Mesendoderm (in vitro differentiated cells): ENCODE data around the gene HNRNPU.

ENCODE experiments used
- DNase-seq: peaks from one replicate; pipeline ENCODE4 v3.0.0; 2013
- H2AK5ac ChIP-seq: 2 replicates; pipeline ENCODE4 v1.6.1; 2013; ENCODE audit warnings: low read length, inconsistent platforms
- H2BK120ac ChIP-seq: 2 replicates; pipeline ENCODE4 v1.6.1; 2013; ENCODE audit warnings: low read depth, mild to moderate bottlenecking, low read length, moderate library complexity, mixed read lengths
- H2BK15ac ChIP-seq: replicated peaks from 2 replicates; pipeline ENCODE4 v1.6.1; 2013; ENCODE audit warnings: low read depth, mild to moderate bottlenecking, moderate library complexity
- H2BK5ac ChIP-seq: 2 replicates; pipeline ENCODE4 v1.6.1; 2013; ENCODE audit warnings: low read length, inconsistent platforms
- H3K18ac ChIP-seq: 2 replicates; pipeline ENCODE4 v1.6.1; 2013; ENCODE audit warnings: mild to moderate bottlenecking, low read length, mixed read lengths
- H3K23ac ChIP-seq: one replicate; pipeline ENCODE4 v1.6.1; 2013; ENCODE audit warnings: low read length
- H3K27ac ChIP-seq: 2 replicates; pipeline ENCODE4 v1.5.1; 2013; ENCODE audit warnings: low read depth, mild to moderate bottlenecking, inconsistent platforms, low read length, moderate library complexity
- H3K27me3 ChIP-seq: 2 replicates; pipeline ENCODE4 v1.6.1; 2013; ENCODE audit warnings: low read length, control low read depth, mild to moderate bottlenecking, inconsistent platforms; ENCODE audit not compliant: insufficient read depth, poor library complexity
- H3K36me3 ChIP-seq: 2 replicates; pipeline ENCODE4 v1.6.1; 2013; ENCODE audit warnings: low read length, inconsistent platforms; ENCODE audit not compliant: control insufficient read depth, insufficient read depth
- H3K4ac ChIP-seq: one replicate; pipeline ENCODE4 v1.6.1; 2013; ENCODE audit warnings: low read depth, mild to moderate bottlenecking, low read length, moderate library complexity
- H3K4me1 ChIP-seq: 2 replicates; pipeline ENCODE4 v1.6.1; 2013; ENCODE audit warnings: low read depth, low read length, inconsistent platforms; ENCODE audit not compliant: control insufficient read depth
- H3K4me2 ChIP-seq: 2 replicates; pipeline ENCODE4 v1.6.1; 2013; ENCODE audit warnings: low read length
- H3K4me3 ChIP-seq: 2 replicates; pipeline ENCODE4 v1.5.1; 2013; ENCODE audit warnings: mild to moderate bottlenecking, low read length
- H3K56ac ChIP-seq: one replicate; pipeline ENCODE4 v1.6.1; 2013; ENCODE audit warnings: low read length
- H3K79me1 ChIP-seq: 2 replicates; pipeline ENCODE4 v1.6.1; 2013; ENCODE audit warnings: low read length, inconsistent platforms
- H3K79me2 ChIP-seq: 2 replicates; pipeline ENCODE4 v1.6.1; 2013; ENCODE audit warnings: mild to moderate bottlenecking, low read length; ENCODE audit not compliant: control insufficient read depth, insufficient read depth
- H3K9ac ChIP-seq: 2 replicates; pipeline ENCODE4 v1.6.1; 2013; ENCODE audit warnings: low read length, inconsistent platforms
- H4K5ac ChIP-seq: one replicate; pipeline ENCODE4 v1.6.1; 2013; ENCODE audit warnings: low read length
- H4K8ac ChIP-seq: one replicate; pipeline ENCODE4 v1.6.1; 2013; ENCODE audit warnings: low read depth, mild to moderate bottlenecking, control low read depth, low read length, moderate library complexity
- WGBS: extraction: QIAGEN DNeasy Blood & Tissue Kit; methylation state at CpG from one replicate; pipeline ENCODE4 v1.1.7; 2013; ENCODE audit warnings: low lambda C conversion rate, missing lambda C conversion rate; ENCODE audit not compliant: insufficient coverage; ENCODE audit errors: extremely low coverage; 5-methylcytosine and 5-hydroxymethylcytosine counted together

HNRNPU gene

DNA sequence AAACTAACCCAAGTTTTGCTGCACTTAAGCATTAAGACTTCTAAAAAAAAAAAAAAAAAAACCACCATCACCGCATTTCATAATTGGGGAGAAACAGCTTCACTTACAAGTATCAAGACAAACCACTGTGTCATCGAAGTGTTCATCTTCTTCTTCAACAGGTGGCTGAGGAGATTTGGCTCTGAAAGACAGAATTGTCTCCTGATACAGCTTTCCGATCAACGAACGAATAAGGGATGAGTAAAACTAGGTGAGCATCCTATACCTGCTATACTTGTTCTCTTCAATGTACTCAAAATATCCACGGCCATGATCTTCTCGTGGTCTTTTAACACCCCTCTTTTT, 2.0 kb downstream of the HNRNPU start:
- DNase-seq: no peak
- no peaks in the 10 kb centered on the region for H3K27me3 ChIP-seq
- H3K36me3 ChIP-seq: peaks cover 12% of the 10 kb centered on the region
- peak overlapping the region; percentile 89 for H3K56ac ChIP-seq
- H3K79me1 ChIP-seq: peaks cover 2% of the 10 kb centered on the region
- no peak overlapping the region for H2BK120ac ChIP-seq
- H2BK5ac ChIP-seq: no peak overlapping the region
- peak overlapping the region; percentile 37 for H2AK5ac ChIP-seq
- peak overlapping the region; percentile 81 for H3K4me2 ChIP-seq
- H3K27ac ChIP-seq: peak overlapping the region; percentile 77
- no peak overlapping the region for H4K5ac ChIP-seq
- no CpG with 5 or more reads among the region's 7 CpGs for WGBS
- H4K8ac ChIP-seq: no peak overlapping the region
- no peak overlapping the region for H3K18ac ChIP-seq
- H3K4me1 ChIP-seq: no peaks in the 10 kb centered on the region
- no peak overlapping the region for H2BK15ac ChIP-seq
- no peak overlapping the region for H3K23ac ChIP-seq
- peak overlapping the region; percentile 97 for H3K4me3 ChIP-seq
- H3K79me2 ChIP-seq: peaks cover 62% of the 10 kb centered on the region
- peak overlapping the region; percentile 96 for H3K9ac ChIP-seq
- peak overlapping the region; percentile 77 for H3K4ac ChIP-seq

DNA sequence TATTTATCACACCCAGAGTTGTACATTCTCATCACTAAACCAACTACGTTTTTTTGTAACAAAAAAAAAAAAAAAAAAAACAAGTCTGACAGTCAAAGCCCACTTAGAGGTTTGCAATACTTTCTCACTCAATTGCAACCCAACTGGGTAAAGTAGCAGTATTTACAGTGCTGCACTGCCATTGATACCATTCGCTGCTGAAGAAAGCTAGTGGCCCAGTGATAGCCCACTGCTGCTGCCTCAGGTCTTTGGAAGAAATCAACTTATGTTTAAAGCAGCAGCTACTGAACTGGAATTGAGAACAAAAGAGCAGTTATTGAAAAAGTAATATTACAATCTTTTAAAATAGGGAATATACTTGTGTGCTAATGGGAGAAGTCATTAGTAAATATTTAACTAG, 2.7 kb downstream of the HNRNPU start:
- Histone ChIP-seq H3K27me3 (no peaks in the 10 kb centered on the region), H2BK5ac (no peak overlapping the region), H4K8ac (no peak overlapping the region), H2BK120ac (no peak overlapping the region), H3K4ac (no peak overlapping the region), H3K4me1 (no peaks in the 10 kb centered on the region), H4K5ac (no peak overlapping the region), H3K79me1 (peaks cover 2% of the 10 kb centered on the region), H3K4me2 (peak overlapping the region; percentile 88), H2AK5ac (no peak overlapping the region), H2BK15ac (no peak overlapping the region), H3K27ac (no peak overlapping the region), H3K4me3 (peak overlapping the region; percentile 83), H3K18ac (no peak overlapping the region), H3K23ac (no peak overlapping the region), H3K9ac (peak overlapping the region; percentile 73), H3K79me2 (peaks cover 66% of the 10 kb centered on the region), H3K36me3 (peaks cover 13% of the 10 kb centered on the region), H3K56ac (peak overlapping the region; percentile 81)
- no CpG with 5 or more reads among the region's 2 CpGs for WGBS
- DNase-seq: no peak

DNA sequence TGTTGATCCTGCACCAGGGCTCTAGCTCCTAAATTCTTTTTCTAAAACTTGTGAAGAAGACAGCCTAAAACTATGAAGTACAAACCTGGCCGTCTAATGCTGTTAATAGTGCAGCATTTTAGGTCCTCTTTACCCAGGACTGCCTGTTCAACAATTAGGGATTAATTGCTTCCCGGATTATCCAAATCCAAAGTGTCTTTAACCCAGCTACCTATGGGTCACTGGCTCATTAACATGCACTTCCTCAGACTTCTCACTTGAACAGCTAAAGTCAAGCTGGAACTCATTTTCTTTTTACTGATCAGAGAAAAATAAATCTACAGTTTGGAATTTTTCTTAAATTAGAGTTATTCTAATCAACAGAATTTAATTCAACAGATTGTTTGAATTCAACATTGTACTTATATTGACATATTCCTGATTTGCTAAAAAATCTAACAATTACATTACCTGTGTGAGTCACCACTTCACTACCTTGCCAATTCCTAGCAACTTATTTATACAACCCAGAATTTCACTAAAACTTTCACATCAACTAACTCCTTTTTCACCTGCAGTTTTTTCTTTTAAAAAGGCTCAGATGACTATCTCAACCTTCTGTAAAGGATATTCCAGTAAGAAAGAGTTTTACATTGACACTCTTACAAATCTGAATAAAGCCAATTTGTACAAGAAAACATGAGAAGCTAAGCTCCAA, 3.3 kb downstream of the HNRNPU start:
- Histone ChIP-seq H2BK5ac (no peak overlapping the region), H3K27ac (no peak overlapping the region), H3K56ac (peak overlapping the region; percentile 64), H4K8ac (no peak overlapping the region), H3K23ac (no peak overlapping the region), H2BK15ac (no peak overlapping the region), H3K36me3 (peaks cover 15% of the 10 kb centered on the region), H2BK120ac (no peak overlapping the region), H3K27me3 (no peaks in the 10 kb centered on the region), H3K9ac (peak overlapping the region; percentile 73), H3K79me1 (peaks cover 4% of the 10 kb centered on the region), H3K4me2 (peak overlapping the region; percentile 88), H3K79me2 (peaks cover 68% of the 10 kb centered on the region), H3K18ac (no peak overlapping the region), H4K5ac (no peak overlapping the region), H3K4me3 (peak overlapping the region; percentile 83), H3K4me1 (no peaks in the 10 kb centered on the region), H3K4ac (no peak overlapping the region), H2AK5ac (no peak overlapping the region)
- no peak for DNase-seq
- no CpG with 5 or more reads among the region's 2 CpGs for WGBS

DNA sequence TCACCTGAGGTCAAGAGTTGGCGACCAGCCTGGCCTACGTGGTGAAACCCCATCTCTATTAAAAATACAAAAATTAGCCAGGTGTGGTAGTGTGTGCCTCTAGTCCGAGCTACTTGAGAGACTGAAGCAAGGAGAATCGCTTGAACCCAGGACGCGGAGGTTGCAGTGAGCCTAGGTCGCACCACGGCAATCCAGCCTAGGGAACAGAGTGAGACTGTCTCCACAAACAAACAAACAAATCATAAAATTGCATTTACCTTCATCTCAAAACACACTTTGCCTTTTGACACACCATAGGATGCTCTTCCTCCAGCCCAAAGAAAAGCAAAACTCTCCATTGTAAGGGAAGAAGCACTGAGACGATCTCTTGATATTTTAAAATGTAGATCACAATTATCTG, 4.3 kb downstream of the HNRNPU start:
- no peaks in the 10 kb centered on the region for H3K4me1 ChIP-seq

DNA sequence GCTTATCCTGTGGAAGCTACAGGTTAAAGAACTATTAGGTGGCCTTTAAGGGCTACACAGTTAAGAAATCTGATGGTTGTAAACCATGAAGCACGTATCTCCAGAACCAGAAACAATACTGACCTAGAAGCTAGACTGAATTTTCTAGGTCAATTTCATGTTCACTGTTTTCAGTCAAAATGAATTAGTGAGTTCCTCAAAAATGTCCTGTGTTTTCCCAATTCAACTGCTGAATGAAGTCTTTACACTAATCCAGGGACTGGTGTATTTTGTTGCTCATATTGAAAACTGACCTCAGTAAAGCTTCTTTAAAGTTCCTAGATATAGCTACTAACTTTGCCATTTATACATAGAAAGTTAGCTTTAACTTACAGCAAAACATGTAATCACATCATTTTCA, 6.0 kb downstream of the HNRNPU start:
- H4K5ac ChIP-seq: no peak overlapping the region
- no peak overlapping the region for H2BK120ac ChIP-seq
- no peak overlapping the region for H3K56ac ChIP-seq
- no CpG with 5 or more reads among the region's 1 CpG for WGBS
- no peak overlapping the region for H4K8ac ChIP-seq
- no peak overlapping the region for H3K23ac ChIP-seq
- H3K27ac ChIP-seq: no peak overlapping the region
- no peak for DNase-seq
- H3K4me1 ChIP-seq: no peaks in the 10 kb centered on the region
- H3K79me1 ChIP-seq: peaks cover 4% of the 10 kb centered on the region
- no peak overlapping the region for H3K18ac ChIP-seq
- H3K4me2 ChIP-seq: no peak overlapping the region
- H3K79me2 ChIP-seq: peaks cover 67% of the 10 kb centered on the region
- no peaks in the 10 kb centered on the region for H3K27me3 ChIP-seq
- no peak overlapping the region for H2BK5ac ChIP-seq
- H2BK15ac ChIP-seq: no peak overlapping the region
- no peak overlapping the region for H3K4me3 ChIP-seq
- peaks cover 19% of the 10 kb centered on the region for H3K36me3 ChIP-seq
- no peak overlapping the region for H3K4ac ChIP-seq
- no peak overlapping the region for H2AK5ac ChIP-seq
- no peak overlapping the region for H3K9ac ChIP-seq

More for the DNA sequence above, 4.3 kb downstream of the HNRNPU start:
- Histone ChIP-seq H3K79me2 (peaks cover 75% of the 10 kb centered on the region), H3K18ac (no peak overlapping the region), H4K5ac (no peak overlapping the region), H3K9ac (peak overlapping the region; percentile 55), H3K4me2 (peak overlapping the region; percentile 25), H2BK15ac (no peak overlapping the region), H3K56ac (peak overlapping the region; percentile 70), H2AK5ac (no peak overlapping the region), H2BK5ac (no peak overlapping the region), H4K8ac (no peak overlapping the region), H3K4me3 (no peak overlapping the region), H3K36me3 (peaks cover 18% of the 10 kb centered on the region), H3K27ac (no peak overlapping the region), H3K4ac (no peak overlapping the region), H2BK120ac (no peak overlapping the region), H3K79me1 (peaks cover 4% of the 10 kb centered on the region), H3K23ac (no peak overlapping the region), H3K27me3 (no peaks in the 10 kb centered on the region)
- WGBS: no CpG with 5 or more reads among the region's 9 CpGs
- DNase-seq: no peak

DNA sequence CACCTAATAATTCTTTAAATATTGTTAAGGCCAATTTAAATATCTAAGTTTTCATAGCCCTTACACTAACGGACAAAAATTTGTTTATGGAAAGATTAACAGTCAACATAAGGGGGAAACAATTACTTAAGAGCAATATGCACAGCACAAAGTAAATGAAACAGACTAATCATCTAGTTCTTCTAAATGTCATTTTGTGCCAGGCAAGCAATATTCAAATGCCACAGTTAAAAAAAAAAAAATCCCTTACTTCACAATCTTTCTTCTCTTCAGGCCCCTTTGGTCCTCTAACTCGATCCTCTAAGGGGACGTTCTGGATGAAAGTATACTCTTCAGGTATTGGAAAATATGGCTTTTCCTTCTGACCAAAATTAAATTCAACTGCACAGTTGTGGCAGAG, 6.6 kb downstream of the HNRNPU start:
- H3K18ac ChIP-seq: no peak overlapping the region
- no peak overlapping the region for H3K4ac ChIP-seq
- no peak overlapping the region for H3K27ac ChIP-seq
- no peak for DNase-seq
- WGBS: no CpG with 5 or more reads among the region's 3 CpGs
- peaks cover 4% of the 10 kb centered on the region for H3K79me1 ChIP-seq
- no peak overlapping the region for H4K5ac ChIP-seq
- no peak overlapping the region for H3K4me2 ChIP-seq
- H3K27me3 ChIP-seq: no peaks in the 10 kb centered on the region
- no peak overlapping the region for H3K4me3 ChIP-seq
- H4K8ac ChIP-seq: no peak overlapping the region
- peaks cover 64% of the 10 kb centered on the region for H3K79me2 ChIP-seq
- H3K56ac ChIP-seq: no peak overlapping the region
- H3K36me3 ChIP-seq: peaks cover 20% of the 10 kb centered on the region
- H2BK15ac ChIP-seq: no peak overlapping the region
- H2BK5ac ChIP-seq: no peak overlapping the region
- no peaks in the 10 kb centered on the region for H3K4me1 ChIP-seq
- no peak overlapping the region for H3K9ac ChIP-seq
- no peak overlapping the region for H3K23ac ChIP-seq
- no peak overlapping the region for H2AK5ac ChIP-seq
- H2BK120ac ChIP-seq: no peak overlapping the region
